HG03469 (cell line): ENCODE results near the gene SEMA5A.

Experiments used
- ATAC-seq: cut with Tn5 transposase; IDR thresholded peaks from one replicate; pipeline ENCODE4 v1.9.1; 2021; ENCODE audit warnings: mild to moderate bottlenecking, moderate library complexity, moderate number of reproducible peaks; ENCODE audit not compliant: unreplicated experiment

The SEMA5A gene

GRCh38 chr5:9479361-9479760 is 66.5 kb downstream of the SEMA5A start:
- ATAC-seq = no peak

GRCh38 chr5:9477537-9477936 is 68.3 kb downstream of the SEMA5A start:
- ATAC-seq = no peak

GRCh38 chr5:9474219-9475002 is 71.5 kb downstream of the SEMA5A start:
- ATAC-seq = no peak

GRCh38 chr5:9473624-9474023 is 72.3 kb downstream of the SEMA5A start:
- no peak for ATAC-seq

- no peak for ATAC-seq
Measured at GRCh38 chr5:9470410-9470809, 75.5 kb downstream of the SEMA5A start.

GRCh38 chr5:9468060-9468388 is 77.9 kb downstream of the SEMA5A start:
- ATAC-seq = no peak

GRCh38 chr5:9467199-9468059 is 78.4 kb downstream of the SEMA5A start:
- ATAC-seq = no peak

GRCh38 chr5:9466697-9467096 is 79.2 kb downstream of the SEMA5A start:
- no peak for ATAC-seq

- no peak for ATAC-seq
Measured at GRCh38 chr5:9464478-9464877, 81.4 kb downstream of the SEMA5A start.

- no peak for ATAC-seq
Measured at GRCh38 chr5:9462109-9462508, 83.8 kb downstream of the SEMA5A start.

- no peak for ATAC-seq
Measured at GRCh38 chr5:9460885-9461645, 84.8 kb downstream of the SEMA5A start.

GRCh38 chr5:9456435-9457042 is 89.3 kb downstream of the SEMA5A start:
- no peak for ATAC-seq

- no peak for ATAC-seq
Measured at GRCh38 chr5:9455826-9456434, 89.9 kb downstream of the SEMA5A start.

- ATAC-seq = no peak
Measured at GRCh38 chr5:9454491-9454890, 91.4 kb downstream of the SEMA5A start.

GRCh38 chr5:9454012-9454481 is 91.8 kb downstream of the SEMA5A start:
- no peak for ATAC-seq

GRCh38 chr5:9453480-9454011 is 92.3 kb downstream of the SEMA5A start:
- no peak for ATAC-seq

- ATAC-seq = no peak
Measured at GRCh38 chr5:9452181-9452580, 93.7 kb downstream of the SEMA5A start.

GRCh38 chr5:9451037-9451436 is 94.8 kb downstream of the SEMA5A start:
- ATAC-seq = no peak

- no peak for ATAC-seq
Measured at GRCh38 chr5:9447691-9448090, 98.2 kb downstream of the SEMA5A start.

GRCh38 chr5:9445826-9446388 is 100.0 kb downstream of the SEMA5A start:
- ATAC-seq = no peak
